GM21367 (cell line): ENCODE data around the gene ARCN1.
"Not testable (repeated sequence)": the region's sequence is repeated elsewhere in the genome, so short reads cannot be mapped to it uniquely, and the experiment has no call there.

ENCODE experiments used
- ATAC-seq: cut with Tn5 transposase; IDR thresholded peaks from one replicate; pipeline ENCODE4 v1.9.1; 2021; ENCODE audit not compliant: unreplicated experiment

ARCN1 gene

GRCh38 chr11:118605116-118605867 is 33.1 kb downstream of the ARCN1 start:
- no peak for ATAC-seq

- no peak for ATAC-seq
Measured at GRCh38 chr11:118606157-118606843, 34.1 kb downstream of the ARCN1 start.

GRCh38 chr11:118606844-118607228 is 34.6 kb downstream of the ARCN1 start:
- no peak for ATAC-seq

GRCh38 chr11:118607401-118608359 is 35.5 kb downstream of the ARCN1 start, which contains the start of gene PHLDB1:
Gene PHLDB1 (plus strand): TSS chr11:118607615. CDS start chr11:118613837, 6,222 bp downstream.
- ATAC-seq: no peak

GRCh38 chr11:118608360-118609227 is 36.4 kb downstream of the ARCN1 start:
- no peak for ATAC-seq

GRCh38 chr11:118609380-118610224 is 37.4 kb downstream of the ARCN1 start:
- ATAC-seq: no peak

- no peak for ATAC-seq
Measured at GRCh38 chr11:118610225-118610772, 38.1 kb downstream of the ARCN1 start.

- ATAC-seq: no peak
Measured at GRCh38 chr11:118610773-118611432, 38.7 kb downstream of the ARCN1 start.

- not testable (repeated sequence) for ATAC-seq
Measured at GRCh38 chr11:118611433-118611795, 39.2 kb downstream of the ARCN1 start.

GRCh38 chr11:118612378-118612777 is 40.2 kb downstream of the ARCN1 start:
- ATAC-seq: no peak

GRCh38 chr11:118614511-118614910 is 42.3 kb downstream of the ARCN1 start:
- ATAC-seq: no peak

GRCh38 chr11:118615282-118615975 is 43.2 kb downstream of the ARCN1 start:
- no peak for ATAC-seq

GRCh38 chr11:118615976-118616371 is 43.8 kb downstream of the ARCN1 start:
- ATAC-seq: no peak

GRCh38 chr11:118618115-118618990 is 46.1 kb downstream of the ARCN1 start:
- no peak for ATAC-seq

- ATAC-seq: no peak
Measured at GRCh38 chr11:118618991-118619375, 46.8 kb downstream of the ARCN1 start.

- ATAC-seq: no peak
Measured at GRCh38 chr11:118619444-118620197, 47.4 kb downstream of the ARCN1 start.
